Endothelial cell of umbilical vein (primary cell): ENCODE measurements around the gene RAD23B. TPM values are rescaled to one million over a fixed set of nuclear protein-coding genes. Genes with fewer than 3 reads are reported as not detected.

Experiments used
- BruUV-seq: library from RNA; stranded (reverse); fragments of 400-500 nt; replicated peaks from 2 replicates; lab custom pipeline; 2021; lab: Mats Ljungman, UMichigan
- CTCF ChIA-PET: fragments of 300-600, 350-600 bp; sonication (Branson Sonifier 250); formaldehyde crosslinking; loops from one replicate; lab custom pipeline; 2021; ENCODE audit warnings: antibody characterized with exemption, inconsistent platforms; lab: Charles Lee
- POLR2A ChIA-PET: fragments of 300-600, 350-600 bp; sonication (Branson Sonifier 250); formaldehyde crosslinking; loops from one replicate; lab custom pipeline; 2021; ENCODE audit warnings: antibody characterized with exemption, inconsistent platforms; lab: Charles Lee
- DNase-seq: peaks from one replicate; pipeline ENCODE4 v3.0.0-alpha.2; 2011; ENCODE audit warnings: low read depth, low spot score
- FAIRE-seq: peaks from 2 replicates; lab custom pipeline; 2011; peaks lifted over from hg19 to GRCh38; lab: Jason Lieb, UNC
- H2AFZ ChIP-seq: 2 replicates; pipeline ENCODE4 v1.6.0; 2012; ENCODE audit warnings: low read depth, low read length, control low read depth, inconsistent platforms
- H3K27ac ChIP-seq: 2 replicates; pipeline ENCODE4 v1.5.1; 2011; ENCODE audit warnings: low read depth, mild to moderate bottlenecking, control low read depth, low read length, moderate library complexity; ENCODE audit not compliant: insufficient read depth
- H3K27me3 ChIP-seq, 2 experiments: 2 replicates each; pipeline versions ENCODE4 v1.6.0 to v1.6.1; 2011; ENCODE audit warnings: low read length in 2 of 2, mixed read lengths in 1 of 2; ENCODE audit not compliant: control insufficient read depth in 2 of 2, insufficient read depth in 2 of 2
- H3K36me3 ChIP-seq, 2 experiments: 2 replicates in 1 of 2; 3 replicates in 1 of 2; pipeline ENCODE4 v1.5.1; 2011; ENCODE audit warnings: low read length in 2 of 2, mild to moderate bottlenecking in 1 of 2, moderate library complexity in 1 of 2; ENCODE audit not compliant: control insufficient read depth in 2 of 2, insufficient read depth in 2 of 2; ENCODE audit errors: extremely low read depth in 1 of 2
- H3K4me1 ChIP-seq: 3 replicates; pipeline ENCODE4 v1.5.1; 2011; ENCODE audit warnings: mild to moderate bottlenecking, low read length; ENCODE audit not compliant: control insufficient read depth, insufficient read depth; ENCODE audit errors: extremely low read depth
- H3K4me2 ChIP-seq: 2 replicates; pipeline ENCODE4 v1.6.1; 2011; ENCODE audit warnings: low read length, control low read depth, mixed read lengths; ENCODE audit not compliant: insufficient read depth
- H3K4me3 ChIP-seq, 3 experiments: fragments of 200-600 bp in 1 of 3; sonication (generic), shearing (Covaris generic) in 1 of 3; replicated peaks in 1 of 3; 2 replicates each; pipeline ENCODE4 v1.5.1; 2011 to 2016; ENCODE audit warnings: control low read depth in 3 of 3, low read length in 3 of 3, mild to moderate bottlenecking in 2 of 3, inconsistent platforms in 1 of 3, low read depth in 1 of 3, moderate library complexity in 1 of 3; ENCODE audit not compliant: insufficient read depth in 1 of 3
- H3K79me2 ChIP-seq: 2 replicates; pipeline ENCODE4 v1.6.0; 2012; ENCODE audit warnings: low read length, inconsistent platforms; ENCODE audit not compliant: control insufficient read depth, insufficient read depth
- H3K9ac ChIP-seq: replicated peaks from 2 replicates; pipeline ENCODE3; 2011; ENCODE audit warnings: low read length, control low read depth; ENCODE audit not compliant: insufficient read depth; ENCODE audit errors: extremely low read depth
- H3K9me1 ChIP-seq: replicated peaks from 3 replicates; pipeline ENCODE4 v1.6.0; 2011; ENCODE audit warnings: mild to moderate bottlenecking, low read length; ENCODE audit not compliant: control insufficient read depth, insufficient read depth; ENCODE audit errors: extremely low read depth
- H3K9me3 ChIP-seq: replicated peaks from 2 replicates; pipeline ENCODE4 v1.5.1; 2012; ENCODE audit warnings: low read length, inconsistent platforms; ENCODE audit not compliant: control insufficient read depth, insufficient read depth
- H4K20me1 ChIP-seq: replicated peaks from 2 replicates; pipeline ENCODE3; 2011; ENCODE audit warnings: mild to moderate bottlenecking, low read length; ENCODE audit not compliant: control insufficient read depth, insufficient read depth; ENCODE audit errors: extremely low read depth
- EZH2 ChIP-seq: IDR thresholded peaks from 2 replicates; pipeline ENCODE4 v1.6.1; 2012; ENCODE audit warnings: borderline replicate concordance, low read depth, mild to moderate bottlenecking, moderate library complexity, low read length, inconsistent platforms; ENCODE audit not compliant: severe bottlenecking
- FOS ChIP-seq: IDR thresholded peaks from 2 replicates; pipeline ENCODE4 v1.6.1; 2011; ENCODE audit warnings: mild to moderate bottlenecking, low read length, moderate library complexity, borderline replicate concordance; ENCODE audit not compliant: insufficient read depth
- GATA2 ChIP-seq: IDR thresholded peaks from 2 replicates; pipeline ENCODE4 v1.7.0; 2011; ENCODE audit warnings: low read depth, mild to moderate bottlenecking, moderate library complexity, mixed read lengths, low read length; ENCODE audit not compliant: insufficient read length, insufficient read depth
- JUN ChIP-seq: IDR thresholded peaks from 2 replicates; pipeline ENCODE4 v1.6.1; 2011; ENCODE audit warnings: borderline replicate concordance, low read depth; ENCODE audit not compliant: insufficient read length, insufficient read depth
- MYC ChIP-seq: IDR thresholded peaks from one replicate; pipeline ENCODE4 v1.6.1; 2011; ENCODE audit warnings: mild to moderate bottlenecking, low read depth, low read length
- POLR2A ChIP-seq: IDR thresholded peaks from 2 replicates; pipeline ENCODE4 v1.6.1; 2012; ENCODE audit warnings: low read depth, mild to moderate bottlenecking, control low read depth, low read length
- POLR2AphosphoS5 ChIP-seq: IDR thresholded peaks from 2 replicates; pipeline ENCODE4 v1.6.1; 2012; ENCODE audit warnings: low read depth, mild to moderate bottlenecking, control low read depth, low read length, moderate library complexity; ENCODE audit not compliant: insufficient read depth
- dilution Hi-C: fragments of 300-500 bp; cut with MboI; formaldehyde crosslinking; loops from one replicate; pipeline ENCODE4 v1.15.0; 2019; ENCODE audit warnings: low sequenced_read_pairs; ENCODE audit not compliant: extremely low pct_ligation_motif_present
- intact Hi-C: fragments of 100-400 bp; cut with micrococcal nuclease; formaldehyde crosslinking; loops from one replicate; pipeline ENCODE4 v1.10.0; 2022
- polyA plus RNA-seq, 4 experiments: library from polyadenylated mRNA; depleted of rRNA in 3 of 4; stranded (reverse) in 3 of 4; unstranded in 1 of 4; fragments of >200 nt; gene quantifications; 2 replicates each; pipeline versions ENCODE4 v1.2.1 to v1.2.3, GENCODE V29; 2011 to 2012; ENCODE audit warnings: missing spikeins in 1 of 4
- total RNA-seq: library from RNA; stranded (reverse); gene quantifications from 2 replicates; pipeline ENCODE4 v1.2.3, GENCODE V29; 2021
- TF ChIP-seq, protein P1 (sequence below), 2 donors: IDR thresholded peaks; 1 replicate in 1 of 2; 2 replicates in 1 of 2; pipeline ENCODE4 v1.5.1; 2011; ENCODE audit warnings: low read length in 2 of 2, mild to moderate bottlenecking in 2 of 2, moderate library complexity in 2 of 2, control low read depth in 1 of 2, inconsistent platforms in 1 of 2, low read depth in 1 of 2; ENCODE audit not compliant: insufficient read depth in 1 of 2; ENCODE audit errors: extremely low read depth in 1 of 2
- TF ChIP-seq, protein P2 (sequence below): IDR thresholded peaks from 2 replicates; pipeline ENCODE4 v1.6.1; 2011; ENCODE audit not compliant: insufficient read depth, insufficient read length

The RAD23B gene
- total and polyA plus RNA-seq, 2 donors (not counting 3 experiments of a cell fraction or from before 2014, with no cell fraction given), result 63.8 to 100 TPM

DNA sequence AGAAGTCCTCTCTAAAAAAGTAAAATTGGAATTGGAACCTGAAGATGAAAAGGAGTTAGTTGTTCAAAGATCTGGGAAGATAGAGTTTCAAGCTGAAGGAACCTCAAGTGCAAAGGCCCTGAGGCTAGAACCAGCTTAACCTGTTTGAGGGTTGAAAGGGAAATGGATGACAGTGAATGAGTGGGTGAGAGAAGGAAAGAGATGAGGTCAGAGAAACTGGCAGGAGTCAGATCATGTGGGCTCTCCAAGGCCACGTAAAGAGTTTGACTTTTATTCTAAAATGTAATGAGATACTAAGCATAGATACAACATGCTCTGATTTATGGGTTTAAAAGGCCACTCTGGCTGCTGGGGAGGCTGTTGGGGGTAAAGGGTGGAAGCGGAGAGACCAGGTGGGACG is 2.5 kb upstream of the RAD23B start:
- no peak for TF ChIP-seq JUN
- no peak for TF ChIP-seq POLR2A
- no peak for TF ChIP-seq MYC
- TF ChIP-seq, protein P1, sequence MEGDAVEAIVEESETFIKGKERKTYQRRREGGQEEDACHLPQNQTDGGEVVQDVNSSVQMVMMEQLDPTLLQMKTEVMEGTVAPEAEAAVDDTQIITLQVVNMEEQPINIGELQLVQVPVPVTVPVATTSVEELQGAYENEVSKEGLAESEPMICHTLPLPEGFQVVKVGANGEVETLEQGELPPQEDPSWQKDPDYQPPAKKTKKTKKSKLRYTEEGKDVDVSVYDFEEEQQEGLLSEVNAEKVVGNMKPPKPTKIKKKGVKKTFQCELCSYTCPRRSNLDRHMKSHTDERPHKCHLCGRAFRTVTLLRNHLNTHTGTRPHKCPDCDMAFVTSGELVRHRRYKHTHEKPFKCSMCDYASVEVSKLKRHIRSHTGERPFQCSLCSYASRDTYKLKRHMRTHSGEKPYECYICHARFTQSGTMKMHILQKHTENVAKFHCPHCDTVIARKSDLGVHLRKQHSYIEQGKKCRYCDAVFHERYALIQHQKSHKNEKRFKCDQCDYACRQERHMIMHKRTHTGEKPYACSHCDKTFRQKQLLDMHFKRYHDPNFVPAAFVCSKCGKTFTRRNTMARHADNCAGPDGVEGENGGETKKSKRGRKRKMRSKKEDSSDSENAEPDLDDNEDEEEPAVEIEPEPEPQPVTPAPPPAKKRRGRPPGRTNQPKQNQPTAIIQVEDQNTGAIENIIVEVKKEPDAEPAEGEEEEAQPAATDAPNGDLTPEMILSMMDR (IDR thresholded peaks at IDR 0.05; ENCODE audit: extremely low read depth in 1 of 2, insufficient read depth in 1 of 2, low read depth in 1 of 2, low read length in 2 of 2), result no peak
- no peak for TF ChIP-seq EZH2
- TF ChIP-seq, protein P2, sequence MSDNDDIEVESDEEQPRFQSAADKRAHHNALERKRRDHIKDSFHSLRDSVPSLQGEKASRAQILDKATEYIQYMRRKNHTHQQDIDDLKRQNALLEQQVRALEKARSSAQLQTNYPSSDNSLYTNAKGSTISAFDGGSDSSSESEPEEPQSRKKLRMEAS, result no peak
- TF ChIP-seq FOS, result no peak
- TF ChIP-seq POLR2AphosphoS5, result no peak
- TF ChIP-seq GATA2, result no peak
- DNase-seq (no peak), FAIRE-seq (no peak)
- Histone ChIP-seq H3K27me3 (peaks cover 0 to 4% of the 10 kb centered on the region in 2 experiments), H3K79me2 (peaks cover 24% of the 10 kb centered on the region), H4K20me1 (peaks cover 1% of the 10 kb centered on the region), H3K36me3 (no peaks in the 10 kb centered on the region), H3K4me2 (no peak overlapping the region), H2AFZ (no peak overlapping the region), H3K4me1 (peaks cover 8% of the 10 kb centered on the region), H3K4me3 (no peak overlapping the region), H3K9me3 (no peaks in the 10 kb centered on the region), H3K27ac (no peak overlapping the region), H3K9me1 (no peaks in the 10 kb centered on the region), H3K9ac (no peak overlapping the region)
- dilution Hi-C loops, result no loop called here
- ChIA-PET POLR2A (no interaction called here), CTCF (no interaction called here)
- intact Hi-C loops, result loop anchor here (5.0 to 10.0 kb wide), 3 partner anchors 418 to 1824 kb away; partner anchors contain the start of gene ZNF462
- no TSS peak for BruUV-seq
